GM12801 (cell line): ENCODE results near the gene OBSCN.

Experiments used
- TF ChIP-seq, protein P1 (sequence below): IDR thresholded peaks from one replicate; pipeline ENCODE4 v1.5.1; 2011; ENCODE audit warnings: control low read depth; ENCODE audit not compliant: insufficient read length; ENCODE audit errors: extremely low read depth

The OBSCN gene

DNA sequence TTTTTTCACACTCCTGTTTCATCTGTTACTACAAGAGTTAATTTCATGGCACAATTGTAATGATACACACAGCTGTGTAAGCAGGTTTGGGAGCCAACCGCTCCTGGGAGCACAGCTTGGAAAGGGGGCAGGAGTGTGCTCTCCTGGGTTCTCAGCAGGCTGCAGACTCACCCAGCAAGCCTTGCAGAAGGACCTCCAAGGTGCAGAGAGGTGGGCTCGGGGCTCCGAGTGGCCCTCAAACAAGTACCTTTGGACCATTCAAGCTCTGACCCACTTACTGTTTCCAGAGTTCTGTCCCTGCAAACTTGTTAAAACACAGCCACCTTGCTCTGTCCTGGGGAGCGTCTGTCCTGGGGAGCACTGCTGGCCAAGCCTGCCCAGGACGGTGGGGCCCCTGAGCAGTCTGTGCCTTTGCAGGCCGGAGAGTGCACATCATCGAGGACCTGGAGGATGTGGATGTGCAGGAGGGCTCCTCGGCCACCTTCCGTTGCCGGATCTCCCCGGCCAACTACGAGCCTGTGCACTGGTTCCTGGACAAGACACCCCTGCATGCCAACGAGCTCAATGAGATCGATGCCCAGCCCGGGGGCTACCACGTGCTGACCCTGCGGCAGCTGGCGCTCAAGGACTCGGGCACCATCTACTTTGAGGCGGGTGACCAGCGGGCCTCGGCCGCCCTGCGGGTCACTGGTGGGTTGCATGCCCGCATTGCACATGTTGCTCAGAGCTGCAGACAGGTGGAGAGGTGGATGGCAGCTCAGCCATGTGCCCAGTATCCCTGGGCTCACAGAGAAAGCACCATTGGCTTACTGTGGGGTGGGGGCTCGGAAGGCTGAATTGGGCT lies 78.0 kb downstream of the OBSCN start:
- TF ChIP-seq, protein P1, sequence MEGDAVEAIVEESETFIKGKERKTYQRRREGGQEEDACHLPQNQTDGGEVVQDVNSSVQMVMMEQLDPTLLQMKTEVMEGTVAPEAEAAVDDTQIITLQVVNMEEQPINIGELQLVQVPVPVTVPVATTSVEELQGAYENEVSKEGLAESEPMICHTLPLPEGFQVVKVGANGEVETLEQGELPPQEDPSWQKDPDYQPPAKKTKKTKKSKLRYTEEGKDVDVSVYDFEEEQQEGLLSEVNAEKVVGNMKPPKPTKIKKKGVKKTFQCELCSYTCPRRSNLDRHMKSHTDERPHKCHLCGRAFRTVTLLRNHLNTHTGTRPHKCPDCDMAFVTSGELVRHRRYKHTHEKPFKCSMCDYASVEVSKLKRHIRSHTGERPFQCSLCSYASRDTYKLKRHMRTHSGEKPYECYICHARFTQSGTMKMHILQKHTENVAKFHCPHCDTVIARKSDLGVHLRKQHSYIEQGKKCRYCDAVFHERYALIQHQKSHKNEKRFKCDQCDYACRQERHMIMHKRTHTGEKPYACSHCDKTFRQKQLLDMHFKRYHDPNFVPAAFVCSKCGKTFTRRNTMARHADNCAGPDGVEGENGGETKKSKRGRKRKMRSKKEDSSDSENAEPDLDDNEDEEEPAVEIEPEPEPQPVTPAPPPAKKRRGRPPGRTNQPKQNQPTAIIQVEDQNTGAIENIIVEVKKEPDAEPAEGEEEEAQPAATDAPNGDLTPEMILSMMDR, result no peak

DNA sequence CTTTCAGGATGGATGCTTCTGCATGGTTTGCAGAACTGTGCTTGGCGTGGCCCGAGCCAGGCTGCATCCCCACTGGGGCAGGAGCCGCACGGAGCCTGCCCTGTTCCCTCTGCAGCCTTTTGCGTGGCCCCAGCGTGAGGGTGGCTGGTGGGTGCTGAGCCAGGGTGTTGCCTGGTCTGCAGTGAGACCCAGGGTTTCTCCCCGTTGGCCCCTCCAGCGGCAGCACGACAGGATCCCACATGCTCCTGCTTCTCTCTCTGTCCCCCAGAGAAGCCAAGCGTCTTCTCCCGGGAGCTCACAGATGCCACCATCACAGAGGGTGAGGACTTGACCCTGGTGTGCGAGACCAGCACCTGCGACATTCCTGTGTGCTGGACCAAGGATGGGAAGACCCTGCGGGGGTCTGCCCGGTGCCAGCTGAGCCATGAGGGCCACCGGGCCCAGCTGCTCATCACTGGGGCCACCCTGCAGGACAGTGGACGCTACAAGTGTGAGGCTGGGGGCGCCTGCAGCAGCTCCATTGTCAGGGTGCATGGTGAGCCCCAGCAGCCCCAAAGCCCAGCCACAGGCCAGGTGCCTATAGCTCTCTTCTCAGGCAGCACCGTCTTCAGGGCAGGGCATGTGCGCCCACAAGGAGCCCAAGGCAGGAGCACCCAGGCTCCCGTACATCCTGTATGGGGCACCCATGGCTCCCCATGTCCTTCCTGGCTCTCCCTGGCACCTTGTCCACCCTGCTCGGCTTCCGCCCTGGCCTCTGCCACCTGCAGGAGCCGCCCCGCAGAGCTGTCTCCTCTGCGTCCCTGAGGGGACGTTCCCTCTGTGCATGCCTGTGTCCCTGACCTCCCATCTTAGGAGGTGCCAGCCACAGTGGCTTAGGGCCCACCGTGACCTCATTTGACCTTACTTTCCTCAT lies 78.9 kb downstream of the OBSCN start:
- TF ChIP-seq, protein P1, result no peak

DNA sequence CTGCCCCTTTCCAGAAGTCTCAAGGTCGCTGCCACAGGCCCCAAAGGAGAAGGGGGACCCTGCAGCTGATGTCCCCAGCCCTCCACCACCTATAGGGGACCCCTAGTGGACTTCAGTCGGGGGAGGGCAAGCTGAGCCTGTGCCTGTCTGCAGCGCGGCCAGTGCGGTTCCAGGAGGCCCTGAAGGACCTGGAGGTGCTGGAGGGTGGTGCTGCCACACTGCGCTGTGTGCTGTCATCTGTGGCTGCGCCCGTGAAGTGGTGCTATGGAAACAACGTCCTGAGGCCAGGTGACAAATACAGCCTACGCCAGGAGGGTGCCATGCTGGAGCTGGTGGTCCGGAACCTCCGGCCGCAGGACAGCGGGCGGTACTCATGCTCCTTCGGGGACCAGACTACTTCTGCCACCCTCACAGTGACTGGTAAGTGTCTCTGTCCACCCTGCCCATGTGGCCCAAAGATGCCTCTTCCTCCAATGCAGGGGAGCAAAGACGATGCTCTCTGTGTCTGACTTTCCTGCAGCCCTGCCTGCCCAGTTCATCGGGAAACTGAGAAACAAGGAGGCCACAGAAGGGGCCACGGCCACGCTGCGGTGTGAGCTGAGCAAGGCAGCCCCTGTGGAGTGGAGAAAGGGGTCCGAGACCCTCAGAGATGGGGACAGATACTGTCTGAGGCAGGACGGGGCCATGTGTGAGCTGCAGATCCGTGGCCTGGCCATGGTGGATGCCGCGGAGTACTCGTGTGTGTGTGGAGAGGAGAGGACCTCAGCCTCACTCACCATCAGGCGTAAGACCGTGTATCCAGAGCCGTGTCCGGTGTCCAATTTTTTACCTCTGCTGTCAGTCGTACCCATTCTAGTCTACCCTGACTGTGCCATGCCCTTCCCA lies 79.9 kb downstream of the OBSCN start:
- TF ChIP-seq, protein P1, result no peak

DNA sequence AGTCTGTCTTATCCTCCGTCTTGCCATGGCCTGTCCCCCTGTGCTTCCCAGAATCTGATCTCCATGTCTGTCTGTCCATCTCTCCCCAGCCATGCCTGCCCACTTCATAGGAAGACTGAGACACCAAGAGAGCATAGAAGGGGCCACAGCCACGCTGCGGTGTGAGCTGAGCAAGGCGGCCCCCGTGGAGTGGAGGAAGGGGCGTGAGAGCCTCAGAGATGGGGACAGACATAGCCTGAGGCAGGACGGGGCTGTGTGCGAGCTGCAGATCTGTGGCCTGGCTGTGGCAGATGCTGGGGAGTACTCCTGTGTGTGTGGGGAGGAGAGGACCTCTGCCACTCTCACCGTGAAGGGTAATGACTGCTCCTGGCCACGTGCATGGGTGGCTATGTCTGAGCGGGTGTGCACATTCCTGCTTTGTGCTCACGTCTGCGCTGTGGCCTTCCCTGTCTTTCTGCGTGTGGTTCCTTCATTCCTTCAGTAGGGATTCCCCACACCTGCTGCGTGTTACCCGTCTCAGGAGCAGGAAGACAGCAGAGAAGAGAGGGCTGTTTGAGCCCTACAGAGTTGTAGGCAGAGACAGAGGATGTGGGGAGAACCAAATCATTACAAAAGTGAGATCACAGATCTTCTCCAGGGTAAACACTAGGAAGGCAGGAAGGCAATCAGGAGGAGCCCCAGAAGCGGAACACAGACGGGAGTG lies 80.8 kb downstream of the OBSCN start:
- TF ChIP-seq, protein P1, result no peak

DNA sequence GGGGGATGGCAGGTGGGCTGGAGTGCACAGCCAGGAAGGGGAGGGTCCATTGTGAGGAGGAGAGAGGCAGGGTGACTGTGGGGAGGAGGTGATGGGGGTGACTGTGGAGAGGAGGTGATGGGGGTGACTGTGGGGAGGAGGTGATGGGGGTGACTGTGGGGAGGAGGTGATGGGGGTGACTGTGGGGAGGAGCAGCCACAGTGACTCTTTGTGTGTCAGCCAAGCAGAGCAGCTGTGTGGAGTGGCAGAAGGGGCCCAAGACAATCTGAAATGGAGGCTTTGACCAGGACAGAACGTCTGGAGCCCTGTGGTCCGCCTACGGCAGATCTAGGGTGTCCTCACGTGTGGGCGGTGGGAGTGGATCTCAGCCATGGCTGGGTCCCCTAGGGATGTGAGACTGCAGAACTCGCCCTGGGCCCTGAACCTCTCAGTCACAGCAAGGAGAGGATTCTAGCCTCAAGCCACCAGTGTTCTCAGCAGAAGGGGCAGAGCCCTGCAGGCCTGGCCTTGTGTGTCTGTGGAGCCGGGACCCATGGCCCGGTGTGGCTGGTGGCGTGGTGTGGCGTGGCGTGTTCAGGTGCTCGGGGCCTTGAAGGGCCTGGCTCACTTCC lies 81.5 kb downstream of the OBSCN start:
- TF ChIP-seq, protein P1, result no peak

DNA sequence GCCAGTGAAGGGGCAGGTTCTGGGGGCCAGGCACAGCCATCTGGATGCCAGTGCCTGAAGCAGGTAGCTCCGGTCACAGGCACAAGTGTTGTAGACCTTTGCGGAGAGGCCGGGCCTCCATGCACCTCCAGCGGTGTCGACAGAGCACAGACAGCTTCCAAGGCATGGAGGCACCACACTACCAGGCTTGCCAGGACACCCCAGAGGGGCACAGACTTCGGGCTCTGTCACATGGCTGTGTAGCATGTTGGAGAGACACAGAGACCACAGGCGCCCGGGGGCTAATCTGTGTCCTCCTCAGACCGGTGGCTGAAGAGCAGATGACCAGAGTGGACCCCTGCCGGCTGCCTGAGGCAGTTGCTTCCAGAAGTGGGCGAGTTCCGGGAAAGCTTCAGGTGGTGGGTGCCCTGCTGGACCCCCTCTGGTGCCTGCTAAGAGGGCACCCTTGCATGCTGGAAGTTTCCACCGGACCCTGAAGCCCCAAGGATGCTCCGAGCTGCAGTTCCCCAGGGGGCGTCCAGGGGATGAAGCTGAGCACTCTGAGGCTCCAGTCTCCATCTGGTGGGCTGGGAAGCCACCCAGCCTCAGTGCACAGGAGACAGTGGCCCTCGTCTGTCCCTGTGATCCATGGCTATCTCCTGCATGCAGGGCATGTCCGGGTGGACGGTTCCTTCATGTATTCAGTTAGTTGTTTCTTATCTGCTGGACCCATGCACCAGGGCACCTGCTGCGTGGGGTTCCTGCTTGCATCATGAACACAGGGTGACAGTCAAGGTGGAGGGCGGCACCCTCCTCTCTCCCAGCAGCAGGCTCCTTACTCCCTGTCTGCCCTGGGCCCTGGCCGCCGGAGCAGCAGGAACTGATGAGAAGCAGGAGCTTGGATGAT lies 82.4 kb downstream of the OBSCN start:
- TF ChIP-seq, protein P1, result no peak
